ENCODE measurements around the gene PPP1CA.

Gene PPP1CA

DNA sequence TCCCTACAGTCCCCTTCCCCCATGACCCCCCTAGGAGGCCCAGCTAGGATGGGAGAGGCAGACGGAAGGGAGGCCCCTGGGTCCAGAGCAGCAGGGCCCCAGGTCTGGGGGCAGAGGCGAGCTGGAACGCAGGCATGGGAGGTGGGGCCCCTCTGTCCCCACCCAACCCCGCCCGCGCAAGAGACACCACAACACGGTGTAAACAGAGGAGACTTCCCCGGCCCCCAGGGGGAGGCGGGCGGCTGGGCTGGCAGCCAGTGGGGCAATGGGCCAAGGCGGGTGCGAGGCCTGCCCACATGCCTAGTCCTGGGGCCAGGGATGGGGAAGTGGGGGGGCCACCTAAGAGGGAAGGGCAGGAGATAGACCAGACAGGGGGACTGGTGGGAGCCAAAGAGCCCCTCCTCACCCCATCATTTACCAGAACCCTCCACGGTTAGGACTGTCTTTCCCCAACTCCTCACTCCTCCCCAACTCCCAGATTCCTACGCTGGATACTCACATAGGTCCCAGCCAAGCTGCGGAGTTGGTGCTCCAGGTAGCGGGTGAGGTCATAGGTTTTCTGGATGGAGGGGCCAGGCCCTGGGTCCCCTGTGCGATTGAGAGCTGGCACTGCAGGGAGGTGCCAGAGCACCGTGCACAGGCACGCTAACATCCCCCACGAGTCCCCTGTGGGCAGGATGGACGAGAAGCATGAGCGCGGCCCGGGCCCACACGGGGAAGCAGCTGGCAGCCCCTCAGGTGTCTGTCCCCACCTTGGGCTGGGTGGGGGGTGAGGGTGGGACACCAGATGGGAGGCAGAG is 34.5 kb downstream of the PPP1CA start:
- DNase-seq: no peak

DNA sequence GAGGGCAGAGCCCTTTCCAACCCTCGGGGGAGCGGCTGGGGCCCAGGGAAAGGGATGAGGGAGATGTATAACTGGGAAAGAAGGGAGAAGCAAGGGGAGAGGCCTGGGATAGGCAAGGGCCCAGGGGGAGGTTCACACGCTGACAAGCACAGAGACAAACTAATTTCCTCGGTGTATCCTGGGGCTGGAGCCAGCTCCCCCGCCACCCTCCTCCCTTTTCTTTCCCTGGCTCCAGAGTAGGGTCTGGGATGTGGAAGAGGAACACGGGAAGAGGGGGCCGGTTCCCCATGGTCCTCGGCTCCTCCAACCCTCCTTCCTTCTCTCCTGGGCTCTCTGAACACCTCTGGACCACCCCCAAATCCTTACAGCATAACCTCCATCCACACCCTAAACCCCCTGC is 35.1 kb downstream of the PPP1CA start:
- DNase-seq: no peak

- DNase-seq: no peak
Measured at GRCh38 chr11:67365736-67366444, 35.8 kb downstream of the PPP1CA start.

DNA sequence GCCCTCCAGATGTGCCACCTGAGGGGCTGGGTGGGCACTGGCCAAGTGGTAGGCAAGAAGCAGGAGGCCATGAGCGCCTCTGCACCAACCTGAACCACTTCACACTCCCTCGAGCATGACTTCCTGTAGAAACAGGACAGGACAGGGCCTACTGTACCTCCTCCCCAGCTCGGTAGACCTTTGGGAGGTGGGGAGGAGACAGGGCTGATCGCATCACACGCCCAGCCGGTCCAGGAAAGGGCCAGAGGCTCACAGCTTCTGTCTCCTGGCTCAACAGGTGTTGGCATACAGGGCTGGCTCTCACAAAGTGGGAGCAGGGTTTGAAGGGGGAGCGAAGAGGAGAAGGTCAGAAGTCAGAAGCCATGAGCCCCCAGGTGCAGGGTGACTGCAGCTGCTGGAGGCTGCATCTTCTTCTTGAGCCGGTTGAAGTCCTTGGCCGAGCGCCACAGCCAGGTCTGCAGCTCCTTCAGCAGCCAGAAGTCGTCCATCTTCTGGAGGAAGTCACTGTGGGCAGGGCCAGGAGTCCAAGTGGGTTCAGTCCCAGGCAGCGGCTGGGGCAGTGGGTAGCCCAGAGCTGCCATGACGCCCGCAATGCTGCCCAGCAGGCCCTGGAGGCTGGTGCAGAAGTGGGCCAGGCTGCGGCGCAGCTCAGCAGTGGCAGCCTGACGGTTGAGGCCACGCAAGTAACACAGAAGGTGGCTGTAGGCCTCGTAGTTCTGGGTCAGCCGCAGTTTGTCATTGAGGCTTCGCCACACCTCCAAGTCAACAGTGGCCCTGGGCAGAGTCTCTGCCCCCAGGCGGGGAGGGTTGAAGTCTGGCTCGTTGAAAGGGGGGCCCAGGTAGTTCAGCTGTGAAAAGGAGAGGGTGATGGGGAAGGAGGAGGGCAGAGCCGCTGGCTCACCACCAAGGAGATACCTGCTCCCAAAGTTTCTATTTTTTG is 36.6 kb downstream of the PPP1CA start:
- no peak for DNase-seq

- DNase-seq: no peak
Measured at GRCh38 chr11:67364169-67364568, 37.5 kb downstream of the PPP1CA start.

GRCh38 chr11:67357831-67358670 is 43.6 kb downstream of the PPP1CA start:
- DNase-seq: no peak

- DNase-seq: peak; percentile 37
Measured at GRCh38 chr11:67356864-67357561, 44.6 kb downstream of the PPP1CA start.

DNA sequence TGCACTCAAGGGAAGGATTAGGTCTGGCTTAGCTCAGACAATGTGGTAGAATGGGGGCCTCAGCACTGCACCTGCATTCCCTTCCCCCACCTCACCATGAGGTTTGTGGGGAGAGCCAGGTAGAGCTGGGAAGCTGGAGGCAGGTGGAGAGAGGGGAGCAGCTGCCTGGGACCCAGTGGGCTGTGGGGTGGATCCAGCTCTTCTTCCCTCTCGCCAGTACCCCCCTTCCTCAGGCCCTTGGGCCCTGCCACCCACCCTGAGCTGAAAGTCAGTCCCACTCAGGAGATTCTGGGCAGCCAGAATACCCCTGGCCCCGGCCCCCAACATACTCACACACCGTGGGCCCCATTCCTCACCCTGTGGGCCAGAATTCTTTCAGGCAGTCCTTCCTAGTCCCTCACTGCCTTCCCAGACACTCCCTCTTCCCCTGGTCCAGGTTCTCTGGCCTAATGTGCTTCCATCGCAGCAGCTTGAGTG is 45.2 kb downstream of the PPP1CA start:
- no peak for DNase-seq

GRCh38 chr11:67355794-67356386 is 45.8 kb downstream of the PPP1CA start:
- no peak for DNase-seq

GRCh38 chr11:67355023-67355793 is 46.5 kb downstream of the PPP1CA start:
- no peak for DNase-seq

GRCh38 chr11:67354075-67355022 is 47.3 kb downstream of the PPP1CA start:
- DNase-seq: no peak

DNA sequence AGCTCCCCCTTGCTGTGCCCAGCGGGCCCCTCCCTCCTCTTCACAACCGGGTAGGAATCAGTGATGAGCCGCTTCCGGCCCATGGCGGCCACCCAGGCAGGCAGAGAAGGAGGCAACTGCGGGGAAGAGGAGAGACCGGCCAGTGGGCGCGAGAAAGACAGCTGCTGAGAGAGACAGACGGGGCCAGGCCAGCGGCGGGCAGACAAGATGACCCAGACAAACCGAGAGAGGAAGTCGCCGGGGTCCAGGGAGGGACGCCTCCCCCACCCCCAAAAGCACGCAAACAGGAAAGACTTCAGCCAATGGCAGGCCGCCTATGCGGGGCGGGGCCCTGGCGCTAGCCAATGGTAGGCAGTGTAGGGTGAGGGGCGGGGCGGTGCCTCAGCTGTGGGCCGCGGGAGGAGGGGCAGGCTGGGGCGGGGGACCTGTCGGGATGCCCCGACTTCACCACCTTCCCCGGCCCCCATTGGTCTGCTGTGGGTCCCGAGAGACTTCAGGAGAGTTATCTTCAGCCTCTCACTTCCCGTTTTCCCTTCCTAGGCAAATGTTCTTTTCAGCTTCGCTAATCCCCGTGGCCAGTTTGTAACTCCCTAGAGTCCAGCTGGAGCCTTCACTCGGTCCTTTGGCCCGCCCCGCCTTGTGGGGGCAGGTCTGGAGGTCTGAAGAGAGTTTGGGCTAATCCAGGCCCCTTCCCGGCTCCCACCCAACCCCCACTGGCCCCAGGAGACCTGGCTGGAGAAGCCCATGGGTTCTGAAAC is 48.2 kb downstream of the PPP1CA start, which contains the start of gene POLD4:
POLD4 (minus strand) TSS at position 230 of the 758 bp plus-strand sequence; CDS start at position 83, 147 bp downstream.
- DNase-seq: peak; percentile 40

DNA sequence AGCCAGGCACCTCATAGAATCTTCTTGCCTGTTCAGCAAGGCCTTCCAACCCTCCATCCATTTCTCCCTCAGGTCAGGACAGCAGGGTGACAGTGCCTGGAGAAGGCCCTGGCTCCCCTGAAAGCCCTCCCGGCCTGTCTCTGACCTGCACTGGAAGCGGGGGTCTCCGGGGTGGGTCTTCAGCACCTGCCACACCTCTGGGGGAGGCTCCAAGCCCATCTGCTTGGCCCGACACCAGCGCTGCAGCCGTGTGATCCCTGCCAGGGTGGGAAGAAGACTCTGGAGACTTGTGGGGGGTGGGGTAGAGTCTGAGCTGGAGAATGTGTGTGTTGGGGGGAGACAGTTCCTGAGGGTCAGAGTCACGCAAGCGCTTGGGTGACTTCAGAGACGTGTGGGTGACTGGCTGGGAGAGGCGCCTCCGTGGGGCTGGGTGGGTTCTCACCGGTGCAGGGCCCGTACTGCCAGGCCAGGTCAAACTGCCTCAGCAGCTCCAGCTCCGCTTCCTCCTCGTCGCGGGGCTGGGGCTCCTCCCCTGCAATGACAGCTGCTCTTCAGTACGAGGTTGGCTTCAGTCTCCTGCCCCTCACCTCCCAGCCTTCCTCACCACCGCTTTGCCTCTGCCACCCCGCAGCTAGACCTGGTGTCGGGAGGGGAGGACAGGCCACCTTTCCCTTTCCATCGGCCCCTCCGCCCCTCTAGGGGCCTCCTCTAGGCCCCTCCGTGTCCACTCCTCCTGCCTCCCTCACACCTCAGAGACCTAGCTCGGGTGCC is 48.9 kb downstream of the PPP1CA start:
- no peak for DNase-seq

DNA sequence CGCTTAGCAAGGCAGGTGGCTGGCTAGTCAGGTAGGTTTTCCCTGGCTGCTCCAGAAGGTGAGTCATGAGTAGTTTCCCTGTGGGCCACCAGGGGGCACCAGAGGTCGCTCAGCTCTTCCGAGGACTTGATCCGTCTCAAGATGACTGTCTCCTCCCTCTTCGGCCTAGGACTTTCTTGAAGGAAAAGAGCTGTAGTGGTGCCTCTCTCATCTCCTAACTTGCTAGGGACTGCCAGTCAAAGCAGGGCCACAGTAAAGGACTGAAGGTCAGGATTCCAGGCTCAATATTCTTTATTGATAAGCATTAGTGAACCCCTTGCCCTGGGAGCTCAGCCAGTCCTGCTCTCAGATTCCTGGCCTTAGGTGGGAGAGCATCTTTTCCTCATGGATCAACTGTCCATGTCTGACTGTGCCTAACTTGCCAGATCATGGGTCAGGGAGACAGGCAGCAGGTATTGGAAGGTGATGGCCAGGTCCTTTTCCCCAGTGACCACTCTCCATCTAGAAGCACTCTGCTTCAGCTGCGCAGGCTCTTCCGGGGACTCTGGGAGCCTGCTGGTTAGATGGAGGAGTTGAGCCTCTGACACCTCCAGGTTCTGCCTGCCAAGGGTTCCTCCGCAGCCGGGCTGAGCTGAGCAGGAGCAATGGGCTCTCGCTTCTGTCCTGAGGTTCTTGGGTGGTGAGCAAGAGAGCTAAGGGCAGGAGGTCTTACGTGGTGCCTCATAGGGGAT is 50.2 kb downstream of the PPP1CA start:
- DNase-seq: no peak

DNA sequence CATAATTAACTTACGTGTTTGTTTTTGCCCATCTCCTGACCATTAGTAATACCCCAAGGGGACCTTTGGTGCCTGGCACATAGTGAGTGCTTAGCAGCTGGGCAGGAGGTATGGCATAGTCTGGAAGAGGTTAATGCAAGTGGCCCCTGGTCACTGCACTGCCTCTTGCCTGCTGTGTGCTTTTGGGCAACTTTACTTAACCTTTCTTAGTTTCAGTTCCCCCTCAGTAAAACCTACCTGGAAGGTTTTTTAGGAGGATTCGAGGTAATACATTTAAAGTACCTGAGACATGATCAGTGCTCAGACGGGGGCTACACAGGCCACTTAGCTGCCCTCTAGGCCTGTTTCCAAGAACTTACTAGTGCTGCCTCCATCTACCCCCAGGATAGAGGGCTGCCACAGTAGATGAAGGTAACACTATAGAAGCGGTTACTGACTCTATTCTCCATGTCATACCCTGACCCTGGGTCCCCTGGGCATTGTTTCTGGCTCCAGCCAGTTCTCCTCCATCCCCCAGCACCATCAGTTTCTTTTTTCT is 51.7 kb downstream of the PPP1CA start:
- no peak for DNase-seq

- no peak for DNase-seq
Measured at GRCh38 chr11:67349457-67349856, 52.2 kb downstream of the PPP1CA start.

All from NCI-H187 treated with DMSO at 0.1 percent for 48 hours (cell line).